Hematopoietic multipotent progenitor cell (in vitro differentiated cells): ENCODE data around the gene HMGA1. TPM values are rescaled to one million over a fixed set of nuclear protein-coding genes. Genes with fewer than 3 reads are reported as not detected.

ENCODE experiments used
- DNase-seq, 3 donors: peaks; one replicate each; pipeline ENCODE4 v3.0.0-alpha.2; 2011 to 2015; ENCODE audit warnings: low read depth in 2 of 3, low spot score in 2 of 3
- total RNA-seq: library from RNA; depleted of rRNA; stranded (reverse); fragments of >200 nt; gene quantifications from one replicate; pipeline ENCODE4 v1.2.3, GENCODE V29; 2012

HMGA1 gene, protein sequence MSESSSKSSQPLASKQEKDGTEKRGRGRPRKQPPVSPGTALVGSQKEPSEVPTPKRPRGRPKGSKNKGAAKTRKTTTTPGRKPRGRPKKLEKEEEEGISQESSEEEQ
- total RNA-seq, result 258 TPM

- DNase-seq, result peak; percentile 80 to 95 (median 90)
Measured at GRCh38 chr6:34236443-34237315, at the start of gene HMGA1. HMGA1 (plus strand) TSS chr6:34236873; CDS start chr6:34240781, 3,908 bp downstream.

GRCh38 chr6:34189806-34190503, 46.7 kb upstream of the HMGA1 start:
- DNase-seq, result peak; percentile 23 to 44 (median 26)

DNA sequence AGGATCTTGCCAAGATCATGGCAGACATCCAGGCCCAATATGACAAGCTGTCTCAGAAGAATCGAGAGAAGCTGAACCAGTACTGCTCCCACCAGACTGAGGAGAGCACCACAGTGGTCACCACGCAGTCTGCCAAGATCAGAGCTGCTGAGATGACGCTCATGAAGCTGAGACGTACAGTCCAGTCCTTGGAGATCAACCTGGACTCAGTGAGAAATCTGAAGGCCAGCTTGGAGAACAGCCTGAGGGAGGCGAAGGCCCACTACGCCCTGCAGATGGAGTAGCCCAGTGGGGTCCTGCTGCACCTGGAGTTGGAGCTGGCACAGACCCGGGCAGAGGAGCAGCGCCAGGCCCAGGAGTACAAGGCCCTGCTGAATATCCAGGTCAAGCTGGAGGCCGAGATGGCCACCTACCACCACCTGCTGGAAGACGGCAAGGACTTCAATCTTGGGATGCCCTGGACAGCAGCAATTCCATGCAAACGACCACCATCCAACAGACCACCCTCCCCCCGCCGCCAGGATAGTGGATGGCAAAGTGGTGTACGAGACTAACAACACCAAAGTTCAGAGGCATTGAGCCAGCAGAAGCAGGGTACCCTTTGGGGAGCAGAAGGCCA, 46.1 kb upstream of the HMGA1 start:
- no peak for DNase-seq

DNA sequence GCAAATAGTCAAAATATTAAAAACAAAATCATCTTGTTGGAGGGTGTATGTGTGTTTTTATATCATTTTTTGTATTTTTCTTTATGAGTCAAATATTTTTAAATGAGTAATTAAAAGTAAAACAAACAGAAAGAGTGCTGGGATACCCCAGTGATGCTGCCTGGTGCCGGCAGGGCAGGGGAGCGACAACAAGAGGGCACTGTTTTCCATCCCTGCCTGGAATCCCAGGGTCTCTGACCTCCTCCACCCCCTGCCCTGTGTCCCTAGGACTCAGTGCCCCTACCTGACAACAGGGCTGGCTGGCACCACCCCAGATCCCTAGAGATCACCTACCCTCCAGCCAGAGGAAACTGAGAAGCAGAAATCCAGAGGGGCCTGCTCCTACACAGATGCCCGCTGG, 41.9 kb upstream of the HMGA1 start:
- DNase-seq, result no peak

DNA sequence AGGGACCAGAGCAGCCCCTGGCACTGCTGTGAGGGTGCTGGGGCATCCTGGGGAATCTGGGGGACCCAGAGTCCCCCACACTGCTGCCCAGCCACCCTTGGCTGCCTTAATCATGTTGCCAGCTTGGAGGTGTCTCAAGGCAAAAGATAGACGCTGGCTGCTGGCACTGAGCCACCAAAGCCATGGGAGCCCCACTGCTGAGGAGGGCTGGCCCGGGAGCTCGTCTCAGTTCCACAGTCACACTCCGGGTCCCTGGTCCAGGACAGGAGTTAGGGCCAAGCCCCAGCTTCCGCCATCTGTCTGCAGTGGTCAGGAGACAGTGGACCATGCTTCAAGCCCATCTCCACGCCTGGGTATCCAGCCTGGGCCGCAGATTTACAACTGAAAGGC, 41.0 kb upstream of the HMGA1 start:
- no peak for DNase-seq

DNA sequence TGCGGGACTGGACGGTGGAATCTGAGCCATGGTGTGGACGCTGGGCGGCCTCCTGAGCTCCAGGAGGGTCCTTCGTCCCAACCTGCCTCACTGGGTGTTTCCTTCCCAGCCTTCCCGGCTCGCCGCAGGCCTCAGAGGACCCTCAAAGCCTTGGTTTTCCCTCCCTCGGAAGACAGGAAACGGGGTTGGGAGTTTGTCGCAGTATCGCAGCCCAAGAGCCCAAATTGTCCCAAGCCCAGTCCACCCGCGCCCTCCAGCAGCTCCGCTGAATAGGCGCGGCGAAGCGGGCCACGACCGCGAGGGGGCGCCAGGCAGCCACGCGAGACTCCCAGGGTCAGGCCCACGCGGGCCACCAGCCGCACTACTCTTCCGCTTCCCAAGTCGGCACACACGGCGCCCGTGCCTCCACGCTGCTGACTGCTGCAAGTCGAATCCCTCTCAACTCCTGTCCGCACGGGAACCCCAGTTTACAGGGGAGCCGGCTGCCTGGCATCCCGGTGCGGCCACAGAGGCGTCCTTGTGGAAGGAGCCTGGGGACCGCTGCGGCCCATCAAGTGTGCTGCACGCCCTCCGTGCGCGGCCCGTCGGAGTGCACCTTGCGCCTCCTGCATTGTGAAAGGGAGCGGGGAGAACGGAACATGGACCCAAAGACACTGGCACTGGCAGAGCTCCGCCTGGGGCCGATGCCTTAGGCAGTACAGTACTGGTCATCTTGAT, 40.4 kb upstream of the HMGA1 start:
- DNase-seq, result peak; percentile 79 to 86 (median 84)

DNA sequence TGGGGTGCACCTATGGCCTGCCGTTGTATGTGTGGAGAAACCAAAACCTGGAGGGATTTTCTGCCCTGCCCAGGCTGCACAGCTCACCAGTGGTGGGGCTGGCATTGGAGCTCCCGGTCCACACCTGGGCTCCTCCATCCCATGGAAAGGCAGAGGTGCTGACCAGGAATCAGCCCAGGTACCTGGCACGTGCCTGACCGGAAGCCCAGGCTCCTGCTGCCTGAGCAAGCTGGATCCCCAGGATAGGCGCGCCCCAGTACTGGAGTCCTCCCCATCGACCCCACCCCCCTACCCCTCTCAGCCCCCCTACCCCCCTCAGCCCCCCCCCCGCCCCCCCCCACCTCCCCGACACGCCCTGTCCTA, 39.9 kb upstream of the HMGA1 start:
- no peak for DNase-seq

- no peak for DNase-seq
Measured at GRCh38 chr6:34200340-34200971, 36.2 kb upstream of the HMGA1 start.

DNA sequence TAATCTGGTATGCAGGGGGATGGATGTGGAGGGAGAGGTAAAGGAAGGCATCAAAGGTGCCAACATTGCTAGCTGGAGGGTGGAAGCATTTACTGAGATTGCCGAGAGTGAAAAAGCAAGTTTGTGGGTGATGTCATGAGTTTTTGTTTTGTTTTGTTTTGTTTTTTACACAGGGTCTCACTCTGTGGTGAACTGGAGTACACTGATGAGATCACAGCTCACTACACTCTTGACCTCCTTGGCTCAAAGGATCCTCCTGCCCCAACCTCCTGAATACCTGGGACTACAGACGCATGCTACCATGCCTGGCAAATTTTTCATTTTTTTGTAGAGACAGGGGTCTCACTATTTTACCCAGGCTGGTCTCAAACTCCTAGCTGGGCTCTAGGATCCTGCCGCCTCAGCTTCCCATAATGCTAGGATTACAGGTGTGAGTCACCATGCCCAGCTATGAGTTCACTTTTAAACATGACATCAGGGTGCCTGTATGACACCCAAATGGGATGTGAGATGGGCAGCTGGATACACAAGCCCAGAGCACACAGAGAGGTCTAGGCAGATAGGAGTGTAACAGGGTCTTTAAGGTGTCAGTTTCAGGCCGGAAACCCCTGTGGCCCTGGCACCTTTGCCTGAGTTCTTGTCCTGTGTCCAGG, 35.1 kb upstream of the HMGA1 start:
- no peak for DNase-seq

GRCh38 chr6:34202329-34203201, 34.1 kb upstream of the HMGA1 start:
- DNase-seq, result no peak

DNA sequence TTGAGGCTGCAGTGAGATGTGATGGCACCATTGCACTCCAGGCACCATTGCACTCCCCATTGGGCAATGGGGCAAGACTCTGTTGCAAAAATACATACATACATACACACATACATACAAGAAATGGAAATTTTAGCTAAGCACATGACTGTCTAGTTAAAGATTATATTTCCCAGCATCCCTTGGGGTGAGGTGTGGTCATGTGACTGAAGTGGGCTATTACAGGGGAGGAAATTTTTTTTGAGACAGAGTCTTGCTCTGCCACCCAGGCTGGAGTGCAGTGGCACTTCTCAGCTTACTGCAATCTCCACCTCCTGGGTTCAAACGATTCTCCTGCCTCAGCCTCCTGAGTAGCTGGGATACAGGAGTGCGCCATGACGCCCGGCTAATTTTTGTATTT, 32.0 kb upstream of the HMGA1 start:
- no peak for DNase-seq

- no peak for DNase-seq
Measured at GRCh38 chr6:34205466-34205865, 31.2 kb upstream of the HMGA1 start.

- no peak for DNase-seq
Measured at GRCh38 chr6:34205916-34206315, 30.8 kb upstream of the HMGA1 start.

GRCh38 chr6:34206726-34207125, 29.9 kb upstream of the HMGA1 start:
- no peak for DNase-seq

- no peak for DNase-seq
Measured at GRCh38 chr6:34207695-34208443, 28.8 kb upstream of the HMGA1 start.

DNA sequence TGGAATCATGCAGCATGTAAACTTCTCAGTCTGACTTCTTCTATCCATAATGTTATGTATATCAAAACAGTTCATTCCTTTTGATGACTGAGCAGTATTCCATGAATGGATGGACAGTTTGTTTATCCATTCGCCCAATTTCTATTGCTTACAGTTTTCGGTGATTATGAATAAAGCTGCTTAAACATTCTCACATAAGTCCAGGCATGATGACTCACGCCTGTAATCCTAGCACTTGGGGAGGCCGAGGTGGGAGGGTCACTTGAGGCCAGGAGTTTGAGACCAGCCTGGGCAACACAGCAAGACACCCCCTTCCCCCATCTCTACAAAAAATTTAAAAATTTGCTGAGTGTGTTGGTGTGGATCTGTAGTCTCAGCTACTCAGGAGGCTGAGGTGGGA, 22.9 kb upstream of the HMGA1 start:
- DNase-seq, result no peak

DNA sequence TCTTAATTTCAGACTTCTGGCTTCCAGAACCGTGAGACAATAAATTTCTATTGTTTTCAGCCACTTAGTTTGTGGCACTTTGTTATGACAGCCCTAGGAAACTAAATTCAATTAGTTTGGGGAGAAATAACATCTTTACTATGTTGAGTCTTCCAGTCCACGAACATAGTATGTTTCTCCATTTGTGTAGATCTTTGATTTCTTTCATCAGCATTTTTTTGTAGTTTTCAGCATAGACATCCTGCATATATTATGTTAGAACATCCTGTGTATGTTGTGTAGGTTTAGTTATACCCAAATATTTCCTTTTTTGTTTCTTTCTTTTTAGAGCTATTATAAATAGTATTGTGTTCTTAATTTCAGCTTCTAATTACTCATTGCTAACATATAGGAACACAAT, 18.0 kb upstream of the HMGA1 start:
- DNase-seq, result no peak

DNA sequence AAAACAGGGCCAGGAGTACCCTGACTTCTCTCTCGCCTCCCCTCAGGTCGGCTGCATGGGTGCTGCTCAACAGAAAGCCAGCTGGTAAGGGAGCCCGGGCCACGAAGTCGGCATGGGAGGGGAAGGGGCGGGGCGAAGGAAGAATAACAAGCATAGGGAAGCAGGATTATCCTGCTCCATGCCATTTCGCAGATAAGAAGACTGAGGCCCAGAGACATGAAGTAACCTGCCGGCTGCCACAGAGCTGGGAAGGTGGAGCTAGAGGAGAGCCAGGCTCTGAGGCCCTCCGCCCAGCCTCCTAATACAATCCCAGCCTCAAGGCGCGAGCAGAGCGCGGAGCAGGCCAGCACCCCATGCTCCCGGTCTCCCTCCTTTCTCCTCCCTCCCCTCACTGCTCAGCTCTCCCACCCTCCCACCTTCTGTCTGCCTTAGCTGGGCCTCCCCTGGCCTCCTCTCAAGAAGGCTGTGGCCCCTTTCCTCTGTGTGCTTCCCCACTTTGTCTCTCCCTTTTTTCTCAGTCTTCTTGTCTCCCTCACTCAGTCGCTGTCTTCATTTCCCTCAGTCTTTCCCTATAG, 13.2 kb upstream of the HMGA1 start:
- no peak for DNase-seq
